GM23338 (cell line): ENCODE results near the gene CPT2. TPM values are rescaled to one million over a fixed set of nuclear protein-coding genes. Genes with fewer than 3 reads are reported as not detected.

ENCODE experiments used
- ATAC-seq: fragments of 200-7000 bp; cut with Tn5 transposase; 3 replicates; pipeline ENCODE4 v1.9.1; 2020
- DNase-seq: peaks from one replicate; pipeline ENCODE4 v3.0.0-alpha.2; 2015; ENCODE audit warnings: low spot score
- H2AFZ ChIP-seq: fragments of 200-600 bp; sonication (generic); 2 replicates; pipeline ENCODE4 v1.8.0; 2016; ENCODE audit warnings: antibody characterized with exemption, mild to moderate bottlenecking, moderate library complexity
- H3F3A ChIP-seq: fragments of 200-600 bp; sonication (generic); replicated peaks from 2 replicates; pipeline ENCODE4 v1.8.0; 2017; ENCODE audit warnings: antibody characterized with exemption, mixed run types, low read depth
- H3K27ac ChIP-seq: fragments of 200-600 bp; sonication (generic); 2 replicates; pipeline ENCODE4 v1.6.1; 2016; ENCODE audit warnings: low read depth
- H3K27me3 ChIP-seq: fragments of 200-600 bp; sonication (generic); 2 replicates; pipeline ENCODE4 v1.8.0; 2016; ENCODE audit warnings: mild to moderate bottlenecking, mixed run types, moderate library complexity; ENCODE audit not compliant: insufficient read depth
- H3K36me3 ChIP-seq: fragments of 200-600 bp; sonication (generic); 2 replicates; pipeline ENCODE4 v1.8.0; 2016; ENCODE audit warnings: mild to moderate bottlenecking; ENCODE audit not compliant: insufficient read depth
- H3K4me1 ChIP-seq: fragments of 200-600 bp; sonication (generic); 2 replicates; pipeline ENCODE4 v1.8.0; 2016; ENCODE audit warnings: mild to moderate bottlenecking, moderate library complexity; ENCODE audit not compliant: insufficient read depth
- H3K4me2 ChIP-seq: fragments of 200-600 bp; sonication (generic); 2 replicates; pipeline ENCODE4 v1.7.1; 2017; ENCODE audit warnings: mixed run types
- H3K4me3 ChIP-seq: fragments of 200-600 bp; sonication (generic); 2 replicates; pipeline ENCODE4 v1.6.1; 2016; ENCODE audit warnings: mixed run types
- H3K79me2 ChIP-seq: fragments of 200-600 bp; sonication (generic); replicated peaks from 2 replicates; pipeline ENCODE4 v1.8.0; 2017; ENCODE audit warnings: mild to moderate bottlenecking; ENCODE audit not compliant: insufficient read depth
- H3K9me2 ChIP-seq: fragments of 200-600 bp; sonication (generic); 2 replicates; pipeline ENCODE4 v1.8.0; 2017; ENCODE audit not compliant: insufficient read depth
- H4K20me1 ChIP-seq: fragments of 200-600 bp; sonication (generic); replicated peaks from 2 replicates; pipeline ENCODE4 v1.8.0; 2017; ENCODE audit warnings: mild to moderate bottlenecking; ENCODE audit not compliant: insufficient read depth
- H3K27ac Mint-ChIP-seq: 2 replicates; pipeline ENCODE4 v1.8.0; 2020; ENCODE audit warnings: inconsistent platforms, mild to moderate bottlenecking, moderate library complexity, mixed read lengths
- H3K27me3 Mint-ChIP-seq: 3 replicates; pipeline ENCODE4 v1.8.0; 2022; ENCODE audit warnings: low read depth, mild to moderate bottlenecking, moderate library complexity, mixed read lengths, inconsistent platforms; ENCODE audit not compliant: insufficient read depth, poor library complexity
- H3K36me3 Mint-ChIP-seq: 3 replicates; pipeline ENCODE4 v1.8.0; 2021; ENCODE audit warnings: low read depth, mild to moderate bottlenecking, inconsistent platforms, moderate library complexity, mixed read lengths
- H3K4me1 Mint-ChIP-seq: 3 replicates; pipeline ENCODE4 v1.8.0; 2020; ENCODE audit warnings: mild to moderate bottlenecking, inconsistent platforms, mixed read lengths
- H3K4me3 Mint-ChIP-seq: 3 replicates; pipeline ENCODE4 v1.8.0; 2021; ENCODE audit warnings: moderate library complexity, mild to moderate bottlenecking, inconsistent platforms, mixed read lengths
- H3K9me3 Mint-ChIP-seq: 3 replicates; pipeline ENCODE4 v1.8.0; 2020; ENCODE audit warnings: moderate library complexity, mild to moderate bottlenecking, inconsistent platforms, mixed read lengths
- CREB1 ChIP-seq: fragments of 250-450 bp; sonication (Bioruptor Pico); IDR thresholded peaks from 2 replicates; pipeline ENCODE4 v1.5.0; 2020; ENCODE audit warnings: low read depth, mild to moderate bottlenecking, moderate library complexity
- CTCF ChIP-seq, 2 experiments: fragments of 200-600 bp in 1 of 2; sonication (generic) in 1 of 2; conservative IDR thresholded peaks; 2 replicates each; pipeline versions ENCODE4 v1.5.1 to v1.6.1; 2016 to 2017; ENCODE audit warnings: antibody characterized with exemption in 2 of 2, low read depth in 2 of 2, mild to moderate bottlenecking in 2 of 2, moderate library complexity in 1 of 2
- ETS1 ChIP-seq: IDR thresholded peaks from 2 replicates; pipeline ENCODE4 v1.6.1; 2016; ENCODE audit warnings: antibody characterized with exemption
- EZH2 ChIP-seq: fragments of 200-600 bp; sonication (generic); IDR thresholded peaks from one replicate; pipeline ENCODE4 v1.8.0; 2017; ENCODE audit warnings: antibody characterized with exemption, mild to moderate bottlenecking, low read depth; ENCODE audit not compliant: unreplicated experiment
- EZH2phosphoT487 ChIP-seq: fragments of 200-600 bp; sonication (generic); IDR thresholded peaks from one replicate; pipeline ENCODE4 v1.8.1; 2018; ENCODE audit warnings: antibody characterized with exemption; ENCODE audit not compliant: unreplicated experiment
- JUNB ChIP-seq: IDR thresholded peaks from one replicate; pipeline ENCODE4 v1.6.1; 2016; ENCODE audit warnings: antibody characterized with exemption; ENCODE audit not compliant: unreplicated experiment
- NANOG ChIP-seq: IDR thresholded peaks from 2 replicates; pipeline ENCODE4 v1.6.1; 2016; ENCODE audit warnings: antibody characterized with exemption, borderline replicate concordance
- POLR2AphosphoS5 ChIP-seq: IDR thresholded peaks from 2 replicates; pipeline ENCODE4 v1.6.1; 2016; ENCODE audit warnings: antibody characterized with exemption, low read depth
- REST ChIP-seq: IDR thresholded peaks from one replicate; pipeline ENCODE4 v1.6.1; 2018; ENCODE audit warnings: antibody characterized with exemption; ENCODE audit not compliant: unreplicated experiment
- STAT1 ChIP-seq: IDR thresholded peaks from one replicate; pipeline ENCODE4 v1.6.1; 2016; ENCODE audit warnings: antibody characterized with exemption; ENCODE audit not compliant: unreplicated experiment
- ZNF114 ChIP-seq: fragments of 250-450 bp; sonication (Bioruptor Pico); IDR thresholded peaks from 2 replicates; pipeline ENCODE4 v1.5.0; 2020; ENCODE audit warnings: mild to moderate bottlenecking, moderate library complexity
- ZNF331 ChIP-seq: fragments of 250-450 bp; sonication (Bioruptor Pico); IDR thresholded peaks from 2 replicates; pipeline ENCODE4 v1.5.0; 2020; ENCODE audit warnings: low read depth, mild to moderate bottlenecking, moderate library complexity
- ZNF462 ChIP-seq: fragments of 250-450 bp; sonication (Bioruptor Pico); IDR thresholded peaks from 2 replicates; pipeline ENCODE4 v1.5.0; 2020; ENCODE audit warnings: mild to moderate bottlenecking, moderate library complexity
- polyA plus RNA-seq: library from polyadenylated mRNA; unstranded; fragments of >200 nt; fragmentation: Nextera tagmentation; extraction: Ambion mirVana; gene quantifications from 2 replicates; pipeline ENCODE4 v1.2.1, GENCODE V29; 2016
- total RNA-seq: library from RNA; depleted of rRNA; stranded (reverse); fragments of >200 nt; shearing (Covaris generic); gene quantifications from 2 replicates; pipeline ENCODE4 v1.2.3, GENCODE V29; 2014

CPT2 gene
- total and polyA plus RNA-seq, 2 experiments from 2014 or later = 11.2 to 30.6 TPM

- Histone ChIP-seq H2AFZ (no peak overlapping the region), H3K9me2 (no peaks in the 10 kb centered on the region), H3K4me1 (no peaks in the 10 kb centered on the region), H3K4me2 (no peak overlapping the region), H3K4me3 (no peak overlapping the region), H3F3A (peaks cover 6% of the 10 kb centered on the region), H4K20me1 (peaks cover 18% of the 10 kb centered on the region), H3K27me3 (no peaks in the 10 kb centered on the region), H3K36me3 (peaks cover 78% of the 10 kb centered on the region), H3K27ac (no peak overlapping the region), H3K79me2 (no peaks in the 10 kb centered on the region)
- DNase-seq (no peak), ATAC-seq (no peak)
- Mint-ChIP-seq H3K4me3 (no peak overlapping the region), H3K9me3 (no peaks in the 10 kb centered on the region), H3K27ac (no peak overlapping the region), H3K4me1 (no peaks in the 10 kb centered on the region), H3K27me3 (peaks cover 6% of the 10 kb centered on the region), H3K36me3 (peaks cover 93% of the 10 kb centered on the region)
- TF ChIP-seq REST = no peak
- no peak for TF ChIP-seq STAT1
- no peak for TF ChIP-seq ZNF462
- TF ChIP-seq EZH2 = no peak
- TF ChIP-seq CREB1 (CRISPR knock-in tag) = no peak
- TF ChIP-seq ZNF331 (CRISPR knock-in tag) = no peak
- TF ChIP-seq ETS1 = no peak
- TF ChIP-seq POLR2AphosphoS5 = no peak
- no peak for TF ChIP-seq EZH2phosphoT487
- no peak for TF ChIP-seq CTCF (conservative IDR thresholded peaks at IDR 0.05; ENCODE audit: low read depth in 2 of 2)
- TF ChIP-seq ZNF114 (CRISPR knock-in tag) = no peak
- no peak for TF ChIP-seq NANOG
- no peak for TF ChIP-seq JUNB
Observed at GRCh38 chr1:53256511-53257453, 60.2 kb downstream of the CPT2 start.
